Pulmonary artery endothelial cell (primary cell): ENCODE measurements around the gene RNF31. TPM values are rescaled to one million over a fixed set of nuclear protein-coding genes. Genes with fewer than 3 reads are reported as not detected.

ENCODE experiments used
- DNase-seq: peaks from one replicate; pipeline ENCODE4 v3.0.0-alpha.2; 2011; ENCODE audit warnings: low read depth, low spot score
- total RNA-seq: library from RNA; depleted of rRNA; stranded (reverse); fragments of >200 nt; gene quantifications from 2 replicates; pipeline ENCODE4 v1.2.3, GENCODE V29; 2014

RNF31 gene
- total RNA-seq, 1 donor from 2014 or later: 34.1 TPM

DNA sequence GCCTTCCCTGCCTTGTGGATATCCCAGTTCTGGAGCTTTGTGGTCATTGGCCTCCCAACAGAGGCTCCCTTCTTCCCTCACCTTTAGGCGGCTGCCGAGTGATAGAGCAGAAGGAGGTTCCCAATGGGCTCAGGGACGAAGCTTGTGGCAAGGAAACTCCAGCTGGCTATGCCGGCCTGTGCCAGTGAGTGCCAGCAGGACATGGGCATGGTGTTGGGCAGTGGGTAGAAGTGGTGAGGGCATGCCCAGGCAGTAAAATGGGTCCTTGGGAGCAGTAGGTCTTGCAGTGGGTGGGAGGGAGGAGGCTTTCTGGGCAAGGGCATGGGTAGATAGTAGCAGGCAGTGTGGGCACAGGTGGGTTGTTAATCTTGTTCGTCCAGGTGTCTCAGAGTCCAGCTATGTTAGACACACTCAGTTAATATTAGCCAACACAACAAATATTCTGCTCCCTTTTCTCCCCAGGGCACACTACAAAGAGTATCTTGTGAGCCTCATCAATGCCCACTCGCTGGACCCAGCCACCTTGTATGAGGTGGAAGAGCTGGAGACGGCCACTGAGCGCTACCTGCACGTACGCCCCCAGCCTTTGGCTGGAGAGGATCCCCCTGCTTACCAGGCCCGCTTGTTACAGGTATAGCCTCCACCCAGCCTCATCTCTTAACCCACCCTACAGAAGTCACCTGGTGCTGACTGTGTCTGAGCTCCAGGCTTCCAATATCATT is 12.6 kb downstream of the RNF31 start:
- DNase-seq: no peak

DNA sequence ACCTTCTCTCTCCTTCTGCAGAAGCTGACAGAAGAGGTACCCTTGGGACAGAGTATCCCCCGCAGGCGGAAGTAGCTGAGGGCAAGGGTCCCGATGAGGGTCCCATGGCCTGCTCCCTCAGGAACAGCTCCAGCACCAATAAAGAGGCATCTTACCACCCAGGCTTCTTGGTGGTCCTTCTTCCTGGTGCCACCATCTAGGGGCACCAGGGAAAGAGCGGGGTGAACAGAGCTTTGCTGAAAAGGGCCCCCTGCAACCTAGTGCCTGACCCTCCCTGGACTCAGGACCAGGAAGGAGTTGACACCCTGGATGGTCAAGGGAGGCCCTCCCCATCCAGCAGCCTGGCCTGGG is 13.2 kb downstream of the RNF31 start:
- DNase-seq: no peak

DNA sequence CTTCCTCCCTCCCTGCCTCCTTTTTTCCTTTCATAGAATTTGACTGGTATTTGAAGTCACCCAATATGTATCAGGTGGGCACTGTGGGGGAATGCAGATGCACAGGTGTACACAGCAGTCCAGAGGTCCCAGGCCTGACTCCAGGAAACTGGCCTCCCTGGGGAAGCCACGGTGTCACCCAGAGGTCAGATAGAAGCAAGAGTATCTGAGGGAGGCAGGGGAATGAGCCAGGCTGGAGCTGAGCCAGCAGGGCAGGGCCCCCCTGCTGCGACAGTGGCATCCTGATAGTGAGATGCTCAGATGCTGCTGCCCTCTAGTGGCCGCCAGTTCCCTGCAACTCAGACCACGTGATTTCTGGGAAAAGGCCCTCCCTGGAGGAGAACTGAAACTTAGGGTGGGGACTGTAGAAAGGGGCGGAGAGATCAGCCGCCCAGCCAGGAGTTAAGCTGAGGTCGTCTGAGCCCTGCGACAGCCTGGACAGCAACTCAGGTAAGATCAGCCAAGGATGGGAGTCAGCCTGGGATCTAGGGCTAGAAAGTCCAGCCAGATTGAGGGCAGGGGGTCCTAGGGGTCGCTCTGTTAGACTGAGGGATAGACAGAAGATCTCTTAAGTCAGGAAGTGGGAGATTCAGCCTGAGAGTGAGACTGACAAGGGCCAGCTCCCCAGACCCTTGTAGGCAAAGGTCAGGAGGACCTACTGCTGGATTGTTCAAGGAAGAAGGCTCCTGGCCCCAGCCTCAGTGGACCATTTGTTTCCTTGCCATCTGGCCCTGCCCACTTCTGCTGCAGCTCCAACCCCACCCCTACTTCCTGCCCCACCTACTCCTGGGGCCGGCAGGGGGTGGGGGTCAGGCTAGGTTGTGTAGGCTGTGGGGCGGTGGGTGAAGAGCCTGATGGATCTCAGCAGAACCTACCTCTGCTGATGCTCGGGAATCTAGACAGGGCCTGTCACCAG is 13.8 kb downstream of the RNF31 start, which contains the start of gene IRF9:
TSS of gene IRF9 (plus strand) at position 416 of the 955 bp plus-strand sequence. CDS start 880 bp downstream, outside the sequence.
- peak; percentile 80 for DNase-seq

- DNase-seq: no peak
Observed at GRCh38 chr14:24162093-24162492, 14.8 kb downstream of the RNF31 start.

DNA sequence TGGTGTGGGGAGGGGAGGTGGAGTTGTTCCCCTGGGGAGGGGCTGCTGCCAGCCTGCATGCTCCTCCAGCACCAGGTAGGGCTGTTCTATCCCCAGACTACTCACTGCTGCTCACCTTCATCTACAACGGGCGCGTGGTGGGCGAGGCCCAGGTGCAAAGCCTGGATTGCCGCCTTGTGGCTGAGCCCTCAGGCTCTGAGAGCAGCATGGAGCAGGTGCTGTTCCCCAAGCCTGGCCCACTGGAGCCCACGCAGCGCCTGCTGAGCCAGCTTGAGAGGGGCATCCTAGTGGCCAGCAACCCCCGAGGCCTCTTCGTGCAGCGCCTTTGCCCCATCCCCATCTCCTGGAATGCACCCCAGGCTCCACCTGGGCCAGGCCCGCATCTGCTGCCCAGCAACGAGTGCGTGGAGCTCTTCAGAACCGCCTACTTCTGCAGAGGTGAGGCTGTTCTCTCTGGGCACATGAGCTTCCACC is 17.3 kb downstream of the RNF31 start:
- no peak for DNase-seq

- no peak for DNase-seq
Observed at GRCh38 chr14:24165785-24166184, 18.5 kb downstream of the RNF31 start.

DNA sequence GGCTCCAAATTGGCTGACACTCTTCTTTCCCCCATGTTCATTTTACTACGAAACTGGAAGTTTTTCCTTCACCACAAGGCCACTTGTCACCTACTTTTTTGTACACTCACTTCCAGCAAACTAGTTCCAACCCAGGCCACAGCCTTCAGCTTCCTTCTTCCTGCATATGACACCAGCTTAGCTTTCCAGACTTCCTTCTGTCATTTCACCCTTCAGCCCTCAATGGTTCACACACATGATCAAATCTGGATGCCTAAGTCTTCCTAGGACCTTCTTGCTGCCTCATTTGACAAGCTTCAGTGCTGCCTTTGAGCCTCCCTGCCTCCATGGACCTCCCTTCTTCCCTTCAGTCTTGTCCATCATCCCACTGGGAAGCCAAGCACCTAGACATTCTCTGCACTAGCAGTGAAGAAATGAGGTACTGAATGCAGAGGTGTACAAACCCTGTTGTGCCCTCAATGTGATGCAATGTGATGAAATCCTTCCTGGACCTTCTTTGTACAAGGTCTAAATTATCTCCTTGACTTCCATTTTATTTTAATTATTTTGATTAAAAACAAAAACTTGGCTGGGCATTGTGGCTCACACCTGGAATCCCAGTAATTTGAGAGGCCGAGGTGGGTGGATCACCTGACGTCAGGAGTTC is 20.3 kb downstream of the RNF31 start:
- DNase-seq: no peak

DNA sequence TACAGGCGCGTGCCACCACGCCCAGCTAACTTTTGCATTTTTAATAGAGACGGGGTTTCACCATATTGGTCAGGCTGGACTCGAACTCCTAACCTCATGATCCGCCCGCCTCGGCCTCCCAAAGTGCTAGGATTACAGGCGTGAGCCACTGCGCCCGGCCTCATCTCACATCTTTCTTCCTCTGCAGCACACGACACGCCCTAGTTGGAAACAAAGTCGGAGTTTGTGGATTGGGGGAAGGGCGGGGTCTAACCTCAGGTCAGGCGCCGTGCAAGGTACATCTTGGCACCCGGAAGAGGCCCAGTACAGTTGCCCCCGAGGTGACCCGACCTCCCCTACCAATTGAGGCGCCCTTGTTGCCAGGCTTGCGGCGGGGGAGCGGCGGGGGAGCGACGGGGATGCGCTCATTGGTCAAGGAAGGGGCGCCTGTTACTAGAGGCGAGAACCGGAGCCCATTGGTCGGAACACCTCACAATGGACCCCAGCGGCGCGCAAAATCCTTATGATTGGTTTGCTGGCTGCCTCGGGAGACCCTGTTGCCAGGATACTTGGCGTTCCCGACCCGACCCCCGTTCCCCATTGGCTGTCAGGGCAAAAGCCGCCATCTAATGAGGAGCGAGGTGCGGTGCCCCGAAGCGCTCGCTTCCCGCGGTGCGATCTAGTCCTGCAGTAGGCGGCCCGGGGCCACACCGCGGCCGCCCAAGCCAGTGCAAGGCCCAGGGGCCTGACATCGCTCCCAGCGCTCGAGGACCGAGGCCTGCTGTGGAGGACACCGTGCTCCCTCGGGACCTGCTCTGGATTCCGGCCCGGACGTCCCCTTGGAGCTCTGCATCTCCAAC is 24.3 kb downstream of the RNF31 start, which contains the start of gene REC8:
TSS of gene REC8 (plus strand) at position 659 of the 839 bp plus-strand sequence. CDS start 473 bp downstream, outside the sequence.
- no peak for DNase-seq

DNA sequence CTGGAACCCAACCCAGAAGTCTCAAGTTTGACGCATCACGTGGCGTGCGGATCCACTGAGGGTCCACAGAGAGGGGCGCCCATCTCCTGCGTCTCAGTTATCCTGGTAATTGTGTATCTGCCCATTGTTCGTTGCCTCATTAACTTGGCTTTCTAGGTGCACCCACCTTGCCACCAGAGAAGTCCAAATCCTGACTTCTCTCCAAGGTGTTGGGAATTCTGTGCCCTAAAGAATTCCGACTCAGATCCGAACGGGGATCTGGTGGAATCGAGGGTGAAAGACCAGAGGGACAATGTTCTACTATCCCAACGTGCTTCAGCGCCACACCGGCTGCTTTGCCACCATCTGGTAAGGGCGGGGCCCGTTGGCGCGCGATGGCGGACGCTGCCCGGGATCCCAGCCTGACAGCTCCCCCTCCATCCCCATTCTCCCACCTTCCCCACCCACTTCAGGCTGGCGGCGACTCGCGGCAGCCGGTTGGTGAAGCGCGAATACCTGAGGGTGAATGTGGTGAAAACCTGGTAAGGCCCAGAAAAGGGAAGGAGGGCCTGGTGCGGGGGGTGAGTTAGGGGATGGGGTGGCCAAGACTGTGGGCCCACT is 25.1 kb downstream of the RNF31 start:
- DNase-seq: no peak

DNA sequence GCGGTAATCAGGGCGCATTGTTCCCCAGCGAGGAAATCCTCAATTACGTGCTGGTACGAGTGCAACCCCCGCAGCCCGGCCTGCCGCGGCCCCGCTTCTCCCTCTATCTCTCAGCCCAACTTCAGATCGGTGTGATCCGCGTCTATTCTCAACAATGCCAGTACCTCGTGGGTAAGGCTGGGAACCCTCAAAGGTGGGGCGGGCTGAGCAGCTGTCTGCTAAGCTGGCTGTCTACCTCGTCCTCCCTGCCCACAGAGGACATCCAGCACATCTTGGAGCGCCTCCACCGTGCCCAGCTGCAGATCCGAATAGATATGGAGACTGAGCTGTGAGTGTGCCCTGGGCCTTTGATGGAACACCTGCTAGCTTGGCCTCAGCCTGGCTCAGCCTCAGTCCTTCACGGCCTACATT is 25.6 kb downstream of the RNF31 start:
- no peak for DNase-seq

GRCh38 chr14:24176599-24176998 is 29.3 kb downstream of the RNF31 start:
- DNase-seq: no peak

DNA sequence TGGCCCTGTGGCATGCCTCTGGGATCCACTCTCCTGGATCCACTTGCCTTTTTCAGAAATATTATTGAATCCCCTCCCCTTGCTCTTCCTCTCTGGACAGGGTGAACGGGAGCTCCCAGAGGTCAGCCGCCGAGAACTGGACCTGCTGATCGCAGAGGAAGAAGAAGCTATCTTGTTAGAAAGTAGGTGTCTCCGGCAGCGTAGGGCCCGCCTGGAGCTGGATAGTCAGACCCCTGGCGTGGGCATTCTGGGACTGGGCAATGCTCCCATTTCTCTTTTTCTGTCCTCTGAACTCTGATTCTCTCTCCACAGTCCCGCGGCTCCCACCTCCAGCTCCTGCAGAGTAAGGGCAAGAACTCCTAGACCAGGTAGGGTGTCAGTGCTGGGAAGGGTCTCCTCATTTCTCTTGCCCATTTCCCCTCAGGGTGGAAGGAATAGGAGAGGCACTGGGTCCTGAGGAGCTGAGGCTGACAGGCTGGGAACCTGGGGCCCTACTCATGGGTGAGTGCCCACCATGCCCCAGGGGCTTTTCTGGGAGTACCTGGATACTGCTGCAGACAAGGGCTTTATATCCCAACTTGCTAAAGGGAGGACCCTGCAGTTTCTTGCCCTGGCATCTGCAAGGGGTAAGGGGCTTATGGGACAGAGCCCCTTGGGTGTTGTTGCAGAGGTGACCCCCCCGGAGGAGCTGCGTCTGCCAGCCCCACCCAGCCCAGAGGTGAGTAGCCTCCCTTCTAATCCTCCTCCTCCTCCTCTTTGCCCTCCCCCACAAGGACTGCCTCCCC is 29.9 kb downstream of the RNF31 start:
- DNase-seq: no peak

GRCh38 chr14:24177891-24178290 is 30.6 kb downstream of the RNF31 start:
- DNase-seq: no peak

DNA sequence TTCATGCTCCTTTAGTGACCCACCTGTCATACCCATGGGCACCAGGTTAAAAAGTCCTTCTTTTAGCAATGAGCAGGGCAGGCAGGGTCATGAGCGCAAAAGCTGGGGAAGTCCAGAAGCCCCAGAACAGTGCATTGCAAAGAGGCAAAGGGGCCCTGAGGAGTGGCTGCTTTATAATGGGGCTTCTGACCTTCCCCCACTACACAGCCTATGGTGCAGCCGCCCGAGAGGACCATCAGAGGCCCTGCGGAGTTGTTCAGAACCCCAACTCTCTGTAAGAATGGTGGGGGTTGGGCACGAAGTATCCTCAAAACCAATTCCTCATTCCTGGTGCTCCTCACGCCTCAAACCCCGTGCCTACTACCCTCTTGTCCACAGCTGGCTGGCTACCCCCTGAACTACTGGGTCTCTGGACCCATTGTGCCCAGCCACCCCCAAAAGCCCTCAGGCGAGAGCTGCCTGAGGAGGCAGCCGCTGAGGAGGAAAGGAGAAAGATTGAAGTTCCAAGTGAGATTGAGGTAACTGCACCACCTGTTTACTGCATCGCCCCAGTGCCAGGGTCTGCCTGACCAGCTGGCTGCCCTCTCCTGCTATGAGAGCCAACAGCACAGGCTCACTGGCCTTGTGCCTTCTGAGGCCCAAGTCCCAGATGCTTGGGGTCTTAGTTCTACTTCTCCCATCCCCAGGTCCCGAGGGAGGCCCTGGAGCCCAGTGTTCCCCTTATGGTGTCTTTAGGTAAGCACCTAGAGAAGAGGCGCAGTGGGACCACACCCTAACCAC is 31.3 kb downstream of the RNF31 start:
- DNase-seq: no peak

DNA sequence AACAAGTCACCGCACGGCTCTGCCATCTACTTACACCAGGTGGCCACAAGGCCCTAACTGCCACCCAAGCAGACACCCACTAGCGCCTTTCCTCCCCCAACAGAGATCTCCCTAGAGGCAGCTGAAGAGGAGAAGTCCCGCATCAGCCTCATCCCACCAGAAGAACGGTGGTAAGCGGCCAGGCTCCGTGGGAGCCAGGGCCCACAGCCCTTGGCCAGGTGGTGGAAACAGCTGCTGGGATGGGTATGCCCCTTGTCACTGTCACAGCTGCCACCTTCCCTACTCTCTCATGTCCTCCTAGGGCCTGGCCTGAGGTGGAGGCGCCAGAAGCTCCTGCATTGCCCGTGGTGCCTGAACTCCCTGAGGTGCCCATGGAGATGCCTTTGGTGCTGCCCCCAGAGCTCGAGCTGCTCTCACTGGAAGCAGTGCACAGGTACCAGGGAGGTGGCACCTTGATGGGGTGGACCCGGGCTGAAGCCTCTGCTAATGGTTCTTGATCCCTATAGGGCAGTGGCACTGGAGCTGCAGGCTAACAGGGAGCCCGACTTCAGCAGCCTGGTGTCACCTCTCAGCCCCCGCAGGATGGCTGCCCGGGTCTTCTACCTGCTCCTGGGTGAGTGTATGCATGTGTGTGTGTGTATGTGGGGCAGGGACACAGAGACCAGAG is 32.1 kb downstream of the RNF31 start:
- no peak for DNase-seq

DNA sequence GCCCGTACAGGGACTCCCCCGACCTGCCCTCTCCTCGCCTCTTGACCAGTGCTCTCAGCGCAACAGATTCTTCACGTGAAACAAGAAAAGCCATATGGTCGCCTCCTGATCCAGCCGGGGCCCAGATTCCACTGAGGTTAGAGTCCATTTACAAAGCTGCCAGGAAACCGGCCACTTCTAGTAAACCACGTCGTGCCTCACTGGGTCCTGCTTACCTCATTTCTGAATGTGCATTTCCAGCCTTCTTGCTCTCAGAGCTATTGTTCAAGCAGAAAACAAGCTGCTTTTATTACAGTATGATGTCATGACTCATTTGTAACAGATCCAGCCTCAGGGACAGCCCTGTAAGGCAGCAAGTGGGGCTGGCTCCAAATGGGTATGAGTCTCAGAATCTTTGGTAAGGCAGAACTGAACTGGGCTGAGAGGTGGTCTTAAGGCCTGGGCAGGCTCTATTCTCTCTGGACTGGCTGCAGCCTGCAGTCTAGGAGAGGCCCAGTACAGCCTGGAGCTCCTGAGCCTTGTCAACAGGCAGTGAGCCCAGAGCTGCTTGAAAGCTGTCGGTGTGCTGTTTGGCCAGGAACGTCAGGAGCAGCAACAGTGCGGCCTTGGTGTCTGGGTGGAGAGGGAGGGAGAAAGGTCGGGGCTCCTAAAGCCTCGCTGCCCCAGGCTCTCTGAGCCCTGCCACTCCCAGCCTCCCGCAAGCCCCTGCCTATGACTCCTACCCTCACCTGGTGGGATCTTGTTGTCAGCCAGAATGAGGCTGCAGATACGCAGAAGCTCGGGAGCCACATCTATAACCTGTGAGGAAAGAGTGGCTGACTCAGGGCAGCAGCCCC is 32.9 kb downstream of the RNF31 start:
- peak; percentile 29 for DNase-seq

GRCh38 chr14:24181371-24182077 is 34.2 kb downstream of the RNF31 start:
- no peak for DNase-seq
